Panc1 (cell line): ENCODE data around the gene PINLYP.

ENCODE experiments used
- CTCF ChIP-seq: fragments of 450-650 bp; IDR thresholded peaks from 2 replicates; pipeline ENCODE4 v1.5.1; 2017; ENCODE audit warnings: mild to moderate bottlenecking
- POLR2AphosphoS5 ChIP-seq: IDR thresholded peaks from 2 replicates; pipeline ENCODE4 v1.6.1; 2012; ENCODE audit warnings: mild to moderate bottlenecking, low read depth, low read length, moderate library complexity

GRCh38 chr19:43525836-43526771, 49.5 kb upstream of the PINLYP start:
- TF ChIP-seq CTCF (no peak), POLR2AphosphoS5 (no peak)
